ENCODE results near the gene ARHGEF17.

The ARHGEF17 gene

DNA sequence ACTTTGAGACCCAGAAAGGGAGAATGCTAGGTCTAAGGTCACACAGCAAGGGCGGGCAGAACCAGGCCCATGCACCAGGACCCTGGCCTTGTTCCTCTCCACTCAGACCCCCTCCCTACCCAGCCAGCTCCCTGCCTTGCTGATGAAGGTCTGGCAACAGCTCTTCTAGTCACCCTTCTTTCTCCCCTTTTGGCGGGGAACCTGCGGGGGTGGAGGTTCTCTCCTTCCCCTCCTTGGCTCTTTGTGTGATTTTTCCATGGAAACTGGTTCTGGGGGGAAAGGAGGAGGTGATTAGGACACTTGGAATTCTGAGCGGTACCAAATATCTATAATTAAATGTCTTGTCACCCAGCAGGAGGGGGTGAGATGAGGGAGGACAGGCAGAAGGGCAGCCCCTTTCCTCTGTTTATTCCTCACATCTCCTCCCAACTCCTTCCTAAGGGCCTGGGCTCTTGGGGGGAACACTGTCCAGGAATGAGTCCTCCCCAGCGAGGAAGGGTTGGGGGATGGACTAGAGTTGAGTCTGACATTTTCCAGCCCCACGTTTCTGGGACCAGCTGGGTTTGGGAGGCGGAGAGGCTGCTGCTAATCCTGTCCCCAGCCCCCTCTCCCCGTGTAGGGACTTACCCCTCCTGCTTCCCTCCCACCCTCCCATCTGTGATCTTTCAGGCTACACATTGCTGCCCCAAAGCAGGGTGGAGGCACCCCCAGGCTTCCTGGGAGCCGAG, 7.4 kb downstream of the ARHGEF17 start:
- no peak for ATAC-seq
- TF ChIP-seq, protein P1, sequence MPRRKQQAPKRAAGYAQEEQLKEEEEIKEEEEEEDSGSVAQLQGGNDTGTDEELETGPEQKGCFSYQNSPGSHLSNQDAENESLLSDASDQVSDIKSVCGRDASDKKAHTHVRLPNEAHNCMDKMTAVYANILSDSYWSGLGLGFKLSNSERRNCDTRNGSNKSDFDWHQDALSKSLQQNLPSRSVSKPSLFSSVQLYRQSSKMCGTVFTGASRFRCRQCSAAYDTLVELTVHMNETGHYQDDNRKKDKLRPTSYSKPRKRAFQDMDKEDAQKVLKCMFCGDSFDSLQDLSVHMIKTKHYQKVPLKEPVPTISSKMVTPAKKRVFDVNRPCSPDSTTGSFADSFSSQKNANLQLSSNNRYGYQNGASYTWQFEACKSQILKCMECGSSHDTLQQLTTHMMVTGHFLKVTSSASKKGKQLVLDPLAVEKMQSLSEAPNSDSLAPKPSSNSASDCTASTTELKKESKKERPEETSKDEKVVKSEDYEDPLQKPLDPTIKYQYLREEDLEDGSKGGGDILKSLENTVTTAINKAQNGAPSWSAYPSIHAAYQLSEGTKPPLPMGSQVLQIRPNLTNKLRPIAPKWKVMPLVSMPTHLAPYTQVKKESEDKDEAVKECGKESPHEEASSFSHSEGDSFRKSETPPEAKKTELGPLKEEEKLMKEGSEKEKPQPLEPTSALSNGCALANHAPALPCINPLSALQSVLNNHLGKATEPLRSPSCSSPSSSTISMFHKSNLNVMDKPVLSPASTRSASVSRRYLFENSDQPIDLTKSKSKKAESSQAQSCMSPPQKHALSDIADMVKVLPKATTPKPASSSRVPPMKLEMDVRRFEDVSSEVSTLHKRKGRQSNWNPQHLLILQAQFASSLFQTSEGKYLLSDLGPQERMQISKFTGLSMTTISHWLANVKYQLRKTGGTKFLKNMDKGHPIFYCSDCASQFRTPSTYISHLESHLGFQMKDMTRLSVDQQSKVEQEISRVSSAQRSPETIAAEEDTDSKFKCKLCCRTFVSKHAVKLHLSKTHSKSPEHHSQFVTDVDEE (CRISPR knock-in tag; IDR thresholded peaks at IDR 0.05) = no peak
- TF ChIP-seq ZC3H10 (CRISPR knock-in tag; IDR thresholded peaks at IDR 0.05) = no peak
- TF ChIP-seq RARB (CRISPR knock-in tag; IDR thresholded peaks at IDR 0.05) = no peak
- TF ChIP-seq, protein P2, sequence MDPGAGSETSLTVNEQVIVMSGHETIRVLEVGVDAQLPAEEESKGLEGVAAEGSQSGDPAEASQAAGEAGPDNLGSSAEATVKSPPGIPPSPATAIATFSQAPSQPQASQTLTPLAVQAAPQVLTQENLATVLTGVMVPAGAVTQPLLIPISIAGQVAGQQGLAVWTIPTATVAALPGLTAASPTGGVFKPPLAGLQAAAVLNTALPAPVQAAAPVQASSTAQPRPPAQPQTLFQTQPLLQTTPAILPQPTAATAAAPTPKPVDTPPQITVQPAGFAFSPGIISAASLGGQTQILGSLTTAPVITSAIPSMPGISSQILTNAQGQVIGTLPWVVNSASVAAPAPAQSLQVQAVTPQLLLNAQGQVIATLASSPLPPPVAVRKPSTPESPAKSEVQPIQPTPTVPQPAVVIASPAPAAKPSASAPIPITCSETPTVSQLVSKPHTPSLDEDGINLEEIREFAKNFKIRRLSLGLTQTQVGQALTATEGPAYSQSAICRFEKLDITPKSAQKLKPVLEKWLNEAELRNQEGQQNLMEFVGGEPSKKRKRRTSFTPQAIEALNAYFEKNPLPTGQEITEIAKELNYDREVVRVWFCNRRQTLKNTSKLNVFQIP (CRISPR knock-in tag; IDR thresholded peaks at IDR 0.05; ENCODE audit: borderline replicate concordance, low read depth) = no peak
- TF ChIP-seq BACH2 (CRISPR knock-in tag; IDR thresholded peaks at IDR 0.05; ENCODE audit: borderline replicate concordance) = no peak
- no peak for TF ChIP-seq CSDC2 (CRISPR knock-in tag; IDR thresholded peaks at IDR 0.05)
- no peak for TF ChIP-seq OSR1 (CRISPR knock-in tag; IDR thresholded peaks at IDR 0.05)
- TF ChIP-seq, protein P3, sequence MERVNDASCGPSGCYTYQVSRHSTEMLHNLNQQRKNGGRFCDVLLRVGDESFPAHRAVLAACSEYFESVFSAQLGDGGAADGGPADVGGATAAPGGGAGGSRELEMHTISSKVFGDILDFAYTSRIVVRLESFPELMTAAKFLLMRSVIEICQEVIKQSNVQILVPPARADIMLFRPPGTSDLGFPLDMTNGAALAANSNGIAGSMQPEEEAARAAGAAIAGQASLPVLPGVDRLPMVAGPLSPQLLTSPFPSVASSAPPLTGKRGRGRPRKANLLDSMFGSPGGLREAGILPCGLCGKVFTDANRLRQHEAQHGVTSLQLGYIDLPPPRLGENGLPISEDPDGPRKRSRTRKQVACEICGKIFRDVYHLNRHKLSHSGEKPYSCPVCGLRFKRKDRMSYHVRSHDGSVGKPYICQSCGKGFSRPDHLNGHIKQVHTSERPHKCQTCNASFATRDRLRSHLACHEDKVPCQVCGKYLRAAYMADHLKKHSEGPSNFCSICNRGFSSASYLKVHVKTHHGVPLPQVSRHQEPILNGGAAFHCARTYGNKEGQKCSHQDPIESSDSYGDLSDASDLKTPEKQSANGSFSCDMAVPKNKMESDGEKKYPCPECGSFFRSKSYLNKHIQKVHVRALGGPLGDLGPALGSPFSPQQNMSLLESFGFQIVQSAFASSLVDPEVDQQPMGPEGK (CRISPR knock-in tag; IDR thresholded peaks at IDR 0.05; ENCODE audit: borderline replicate concordance) = no peak

- ATAC-seq = no peak
- TF ChIP-seq ZNF565 (CRISPR knock-in tag; conservative IDR thresholded peaks at IDR 0.05; ENCODE audit: low read depth) = no peak
- no peak for TF ChIP-seq SNAI2 (CRISPR knock-in tag; IDR thresholded peaks at IDR 0.05)
- TF ChIP-seq, protein P4, sequence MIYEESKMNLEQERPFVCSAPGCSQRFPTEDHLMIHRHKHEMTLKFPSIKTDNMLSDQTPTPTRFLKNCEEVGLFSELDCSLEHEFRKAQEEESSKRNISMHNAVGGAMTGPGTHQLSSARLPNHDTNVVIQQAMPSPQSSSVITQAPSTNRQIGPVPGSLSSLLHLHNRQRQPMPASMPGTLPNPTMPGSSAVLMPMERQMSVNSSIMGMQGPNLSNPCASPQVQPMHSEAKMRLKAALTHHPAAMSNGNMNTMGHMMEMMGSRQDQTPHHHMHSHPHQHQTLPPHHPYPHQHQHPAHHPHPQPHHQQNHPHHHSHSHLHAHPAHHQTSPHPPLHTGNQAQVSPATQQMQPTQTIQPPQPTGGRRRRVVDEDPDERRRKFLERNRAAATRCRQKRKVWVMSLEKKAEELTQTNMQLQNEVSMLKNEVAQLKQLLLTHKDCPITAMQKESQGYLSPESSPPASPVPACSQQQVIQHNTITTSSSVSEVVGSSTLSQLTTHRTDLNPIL (CRISPR knock-in tag; IDR thresholded peaks at IDR 0.05; ENCODE audit: low read depth) = no peak
- no peak for TF ChIP-seq TOX (CRISPR knock-in tag; IDR thresholded peaks at IDR 0.05; ENCODE audit: borderline replicate concordance)
- no peak for TF ChIP-seq RARB (CRISPR knock-in tag; IDR thresholded peaks at IDR 0.05)
- no peak for TF ChIP-seq ARNTL (CRISPR knock-in tag; IDR thresholded peaks at IDR 0.05; ENCODE audit: borderline replicate concordance, low read depth)
- TF ChIP-seq, protein P3 (CRISPR knock-in tag; IDR thresholded peaks at IDR 0.05; ENCODE audit: borderline replicate concordance) = no peak
- no peak for TF ChIP-seq ZFP3 (CRISPR knock-in tag; IDR thresholded peaks at IDR 0.05)
- TF ChIP-seq, protein P2 (CRISPR knock-in tag; IDR thresholded peaks at IDR 0.05; ENCODE audit: borderline replicate concordance, low read depth) = no peak
- no peak for TF ChIP-seq ZC3H10 (CRISPR knock-in tag; IDR thresholded peaks at IDR 0.05)
- no peak for TF ChIP-seq TCF4 (CRISPR knock-in tag; IDR thresholded peaks at IDR 0.05; ENCODE audit: borderline replicate concordance)
- TF ChIP-seq ZNF70 (CRISPR knock-in tag; IDR thresholded peaks at IDR 0.05) = no peak
- no peak for TF ChIP-seq BACH2 (CRISPR knock-in tag; IDR thresholded peaks at IDR 0.05; ENCODE audit: borderline replicate concordance)
- TF ChIP-seq, protein P5, sequence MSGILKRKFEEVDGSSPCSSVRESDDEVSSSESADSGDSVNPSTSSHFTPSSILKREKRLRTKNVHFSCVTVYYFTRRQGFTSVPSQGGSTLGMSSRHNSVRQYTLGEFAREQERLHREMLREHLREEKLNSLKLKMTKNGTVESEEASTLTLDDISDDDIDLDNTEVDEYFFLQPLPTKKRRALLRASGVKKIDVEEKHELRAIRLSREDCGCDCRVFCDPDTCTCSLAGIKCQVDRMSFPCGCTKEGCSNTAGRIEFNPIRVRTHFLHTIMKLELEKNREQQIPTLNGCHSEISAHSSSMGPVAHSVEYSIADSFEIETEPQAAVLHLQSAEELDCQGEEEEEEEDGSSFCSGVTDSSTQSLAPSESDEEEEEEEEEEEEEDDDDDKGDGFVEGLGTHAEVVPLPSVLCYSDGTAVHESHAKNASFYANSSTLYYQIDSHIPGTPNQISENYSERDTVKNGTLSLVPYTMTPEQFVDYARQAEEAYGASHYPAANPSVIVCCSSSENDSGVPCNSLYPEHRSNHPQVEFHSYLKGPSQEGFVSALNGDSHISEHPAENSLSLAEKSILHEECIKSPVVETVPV (CRISPR knock-in tag; IDR thresholded peaks at IDR 0.05) = no peak
- no peak for TF ChIP-seq GLIS3 (CRISPR knock-in tag; IDR thresholded peaks at IDR 0.05)
- no peak for TF ChIP-seq ISL1 (CRISPR knock-in tag; IDR thresholded peaks at IDR 0.05)
Observed at GRCh38 chr11:73316422-73316821, 8.3 kb downstream of the ARHGEF17 start.

Data from SK-N-SH treated with all-trans-retinoic acid at 6 μM for 48 hours (cell line).